NCI-H1417 (cell line): Measurements from ENCODE around the gene FAM83F.
"Not testable (repeated sequence)": the region's sequence is repeated elsewhere in the genome, so short reads cannot be mapped to it uniquely, and the experiment has no call there.

Source experiments
- DNase-seq, 3 experiments: peaks; one replicate each; lab custom pipeline; 2025; lab: John Stamatoyannopoulos, UW

Gene FAM83F

DNA sequence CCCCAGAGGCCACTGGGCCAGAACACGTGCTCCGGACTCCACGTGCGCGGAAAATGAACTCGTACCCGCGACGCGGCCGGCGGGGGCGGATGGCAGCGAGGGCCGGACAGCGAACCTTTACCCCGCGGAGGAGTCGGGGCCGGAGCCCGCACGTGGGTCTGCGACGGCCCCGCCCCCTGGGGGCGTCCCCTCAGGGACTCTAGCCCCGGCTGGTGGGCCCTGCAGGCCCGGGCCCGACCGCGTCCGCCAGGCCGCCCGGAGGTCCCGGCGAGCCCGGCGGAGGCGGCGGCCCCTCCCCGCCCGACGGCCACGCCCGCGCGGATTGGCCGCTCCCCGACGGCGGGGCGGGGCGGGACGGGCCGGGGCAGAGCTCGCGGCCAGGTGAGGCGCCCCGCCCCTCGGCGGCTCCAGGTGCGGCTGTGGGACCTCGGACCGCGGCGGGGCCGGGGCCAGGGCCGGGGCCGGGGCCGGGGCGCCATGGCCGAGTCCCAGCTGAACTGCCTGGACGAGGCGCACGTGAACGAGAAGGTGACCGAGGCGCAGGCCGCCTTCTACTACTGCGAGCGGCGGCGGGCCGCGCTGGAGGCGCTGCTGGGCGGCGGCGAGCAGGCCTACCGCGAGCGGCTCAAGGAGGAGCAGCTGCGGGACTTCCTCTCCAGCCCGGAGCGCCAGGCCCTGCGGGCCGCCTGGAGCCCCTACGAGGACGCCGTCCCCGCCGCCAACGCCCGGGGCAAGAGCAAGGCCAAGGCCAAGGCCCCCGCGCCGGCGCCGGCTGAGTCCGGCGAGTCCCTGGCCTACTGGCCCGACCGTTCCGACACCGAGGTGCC is at the start of gene FAM83F:
Gene FAM83F, plus strand, starts transcription at position 389 of the 827 bp plus-strand sequence. Its CDS starts 89 bp downstream, at position 478.
- DNase-seq: peak; percentile 28 to 73 (median 61)

GRCh38 chr22:39946126-39946502 is 48.6 kb upstream of the FAM83F start:
- no peak for DNase-seq

DNA sequence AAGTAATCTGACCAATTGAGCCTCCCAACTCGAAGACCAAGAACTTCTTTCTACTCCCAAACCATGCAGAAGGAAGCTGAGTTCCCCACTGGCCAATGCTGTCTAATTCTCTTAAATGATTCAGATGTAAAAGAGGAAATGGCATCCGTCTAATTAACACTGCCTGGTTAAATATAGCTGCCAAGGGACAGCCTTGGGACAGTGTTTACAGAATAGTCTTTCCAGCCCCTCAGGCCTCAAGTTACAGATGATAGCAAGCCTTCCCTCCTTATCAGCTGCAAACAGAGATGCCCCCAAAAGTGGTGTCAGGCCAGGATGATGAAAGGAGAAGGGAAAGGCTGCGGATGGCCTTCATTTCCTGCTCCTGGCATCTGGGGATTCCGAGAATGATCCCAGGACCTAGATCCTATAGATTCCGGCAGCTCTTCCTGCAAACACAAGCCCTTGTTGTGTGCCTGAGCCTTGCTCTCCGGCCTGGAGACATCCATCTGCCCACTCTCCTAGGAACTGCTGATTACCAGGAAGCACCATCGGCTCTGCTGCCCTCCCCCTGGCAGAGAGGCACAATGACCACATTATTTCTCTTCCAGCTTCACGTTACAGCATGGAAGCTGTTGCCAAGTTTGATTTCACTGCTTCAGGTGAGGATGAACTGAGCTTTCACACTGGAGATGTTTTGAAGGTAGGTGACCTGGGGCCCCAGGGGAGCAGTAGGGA is 48.1 kb upstream of the FAM83F start:
- DNase-seq: peak; percentile 22 to 53 (median 53)

DNA sequence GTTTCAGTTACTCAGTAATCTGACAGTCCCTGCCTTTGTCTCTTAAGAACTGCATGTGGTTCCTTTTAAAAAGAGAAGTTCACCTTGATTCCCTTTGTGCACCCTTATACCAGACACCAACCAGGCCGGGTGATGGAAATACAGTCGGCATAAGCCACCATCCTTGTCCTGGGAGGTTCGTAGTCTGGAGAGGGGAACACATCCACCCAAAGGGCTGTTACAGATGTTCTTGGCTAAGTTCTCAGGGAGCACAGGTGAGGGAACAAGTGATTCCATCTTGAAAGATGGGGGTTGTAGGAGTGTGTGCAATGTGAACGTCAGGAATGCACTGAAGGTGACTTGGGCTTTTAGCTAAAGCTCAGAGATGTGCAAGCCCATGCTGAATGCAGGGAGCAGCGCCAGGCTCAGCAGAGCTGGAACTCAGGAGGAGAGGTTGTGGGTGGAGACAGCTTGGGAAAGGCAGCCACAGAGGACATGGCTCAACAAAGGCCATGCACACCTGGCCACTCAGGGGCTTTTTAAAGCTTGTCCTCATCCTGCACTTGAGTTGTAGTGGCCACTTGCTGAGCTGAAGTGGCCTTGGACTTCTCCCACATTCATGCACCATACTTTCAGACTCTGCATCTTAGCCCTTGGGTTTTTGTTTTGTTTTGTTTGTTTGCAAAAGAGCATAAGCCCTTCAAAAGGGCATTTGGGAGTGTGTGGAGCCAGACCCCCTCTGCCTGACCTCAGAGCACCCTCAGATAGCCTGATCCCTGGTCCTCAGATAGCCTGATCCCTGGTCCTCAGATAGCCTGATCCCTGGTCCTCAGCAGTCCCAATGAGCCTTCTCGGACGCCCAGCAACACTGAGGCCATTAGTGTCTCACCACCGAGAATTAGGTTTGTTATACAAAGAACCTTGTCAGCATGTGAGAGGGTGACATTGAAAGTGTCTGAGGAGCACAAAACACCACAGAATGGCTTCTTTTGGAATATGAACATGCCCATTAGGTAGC is 47.2 kb upstream of the FAM83F start:
- DNase-seq: peak; percentile 25 to 87 (median 77)

DNA sequence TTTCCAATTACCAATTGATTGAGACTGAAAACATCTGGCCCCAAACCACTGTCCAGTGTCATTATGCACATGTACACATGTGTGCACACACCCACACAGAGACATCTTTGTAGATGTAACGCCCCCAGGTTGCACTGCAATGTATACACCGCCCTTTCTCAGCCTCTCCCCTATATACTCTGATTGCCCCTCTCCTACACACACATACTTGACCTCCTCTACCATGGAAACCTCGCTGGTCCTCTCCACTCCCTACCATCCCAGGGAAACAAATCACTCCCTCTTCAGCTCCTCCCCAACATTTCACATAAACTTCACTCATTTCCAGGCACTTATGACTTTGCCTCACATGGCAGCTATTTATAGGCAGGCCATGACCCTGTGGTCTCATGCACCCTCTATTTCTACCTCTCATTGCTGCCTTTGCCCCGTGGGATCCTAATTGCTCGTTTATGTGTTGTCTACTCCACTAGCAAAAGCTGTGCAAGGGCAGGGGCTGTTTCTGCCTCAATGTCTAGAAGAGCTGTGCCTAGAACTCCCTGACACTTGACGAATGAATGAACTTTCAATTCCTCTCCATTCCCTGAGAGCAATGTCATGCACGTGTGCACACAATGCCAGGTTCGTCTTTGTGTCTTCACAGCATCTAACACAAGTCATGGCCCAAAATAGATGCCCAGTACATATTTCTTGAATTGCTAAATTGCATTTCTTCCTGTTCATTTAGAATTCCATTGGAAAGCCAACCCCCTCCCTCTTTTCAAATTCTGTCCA is 44.6 kb upstream of the FAM83F start:
- peak in 1 of 3 experiments; percentile 44 for DNase-seq

DNA sequence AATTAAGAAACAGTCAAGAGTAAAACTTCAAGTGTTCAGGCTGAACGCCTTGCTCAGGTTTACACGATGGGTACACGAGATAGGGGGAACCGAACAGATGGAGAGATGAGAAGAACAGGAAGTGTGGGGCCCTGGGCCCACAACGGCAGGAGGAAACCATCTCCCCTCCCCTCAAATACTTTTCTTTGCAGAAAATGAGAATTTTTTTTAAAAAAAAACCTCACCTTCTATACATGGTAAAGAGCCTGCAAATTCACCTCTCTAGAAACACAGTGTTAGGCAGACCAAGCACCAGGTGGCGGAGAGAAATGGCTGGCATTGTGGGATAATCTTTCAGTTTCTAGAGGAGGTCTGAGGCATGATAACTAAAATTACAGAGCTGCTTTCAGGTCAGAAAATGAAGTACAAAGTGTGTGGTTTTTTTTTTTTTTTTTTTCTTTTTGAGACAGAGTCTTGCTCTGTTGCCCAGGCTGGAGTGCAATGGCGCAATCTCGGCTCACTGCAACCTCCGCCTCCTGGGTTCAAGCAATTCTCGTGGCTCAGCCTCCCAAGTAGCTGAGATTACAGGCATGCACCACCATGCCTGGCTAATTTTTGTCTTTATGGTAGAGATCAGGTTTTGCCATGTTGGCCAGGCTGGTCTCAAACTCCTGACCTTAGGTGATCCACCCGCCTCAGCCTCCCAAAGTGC is 43.0 kb upstream of the FAM83F start:
- not testable (repeated sequence) for DNase-seq

DNA sequence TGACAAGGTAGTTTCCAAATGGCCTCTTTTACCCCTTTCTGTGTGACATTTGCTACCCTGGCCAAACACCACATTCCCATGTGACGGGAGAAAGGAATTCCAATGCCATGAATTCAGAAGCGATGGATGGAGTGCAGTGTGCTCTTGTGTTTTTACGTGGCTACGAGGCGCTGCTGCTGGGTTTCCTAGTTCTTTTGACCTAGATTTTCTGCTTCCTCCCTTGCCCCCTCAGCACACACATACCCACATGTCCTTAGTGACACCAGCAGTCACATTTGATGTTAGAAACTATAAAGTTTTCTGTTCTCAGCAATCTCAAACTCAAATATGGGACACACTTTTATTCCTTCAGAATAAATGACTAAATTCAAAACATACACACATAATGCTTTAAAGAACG is 42.4 kb upstream of the FAM83F start:
- no peak for DNase-seq

GRCh38 chr22:39953101-39953500 is 41.7 kb upstream of the FAM83F start:
- DNase-seq: no peak

DNA sequence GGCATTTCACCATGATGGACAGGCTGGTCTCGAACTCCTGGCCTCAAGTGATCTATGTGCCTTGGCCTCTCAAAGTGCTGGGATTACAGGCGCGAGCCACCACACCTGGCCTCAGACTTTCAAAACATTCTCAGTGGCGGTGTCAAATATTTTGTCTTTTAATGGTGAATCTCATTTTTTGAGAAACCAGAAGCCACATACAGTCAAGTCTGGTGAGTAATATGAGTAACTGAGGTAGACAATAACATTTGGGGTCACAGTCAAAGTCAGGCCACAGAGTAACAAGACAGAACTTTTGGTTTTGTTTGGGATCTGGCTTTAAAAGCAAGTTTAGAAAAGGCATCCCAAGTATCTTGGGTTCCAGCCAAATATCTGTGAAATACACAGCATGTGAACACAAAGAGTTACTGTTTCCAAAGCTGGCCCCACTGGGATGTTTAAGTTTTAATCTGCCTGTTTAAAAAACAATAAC is 40.1 kb upstream of the FAM83F start:
- DNase-seq: no peak

GRCh38 chr22:39955675-39956074 is 39.1 kb upstream of the FAM83F start:
- DNase-seq: no peak

DNA sequence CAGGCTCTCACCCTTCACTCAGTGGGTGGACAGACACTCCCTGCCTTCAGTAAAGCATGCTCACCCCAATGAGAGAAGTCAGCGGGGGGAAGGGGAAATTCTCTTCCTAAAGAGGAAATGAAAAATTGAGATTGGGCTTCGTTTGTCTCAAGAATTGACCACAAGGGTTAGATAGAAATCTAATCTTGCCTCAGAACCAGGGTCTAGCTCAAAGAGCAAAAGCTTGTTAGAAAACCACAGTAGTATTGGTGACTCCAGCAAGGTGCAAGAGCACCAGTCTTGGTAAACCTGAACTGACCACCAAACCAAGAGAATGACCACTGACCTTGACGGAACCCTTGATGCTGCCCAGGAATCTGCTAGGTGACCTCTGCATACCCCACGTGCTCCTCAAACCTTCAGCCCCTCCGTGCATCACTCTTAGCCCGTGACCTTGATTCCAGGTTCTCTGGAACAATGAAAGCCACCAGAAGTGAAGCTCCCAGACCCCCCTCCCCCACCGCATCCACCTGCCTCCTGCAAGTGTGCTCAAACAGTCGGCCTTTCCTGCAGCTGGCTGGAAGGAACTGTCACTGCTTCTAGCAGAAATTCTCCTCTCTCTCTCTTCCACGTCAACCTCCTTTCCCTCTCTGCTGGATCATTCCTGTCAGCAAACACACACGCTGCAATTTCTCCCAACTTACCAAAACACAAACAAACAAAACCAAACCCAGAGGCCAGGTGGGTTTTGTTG is 37.7 kb upstream of the FAM83F start:
- peak; percentile 13 to 70 (median 34) for DNase-seq

GRCh38 chr22:39958009-39958711 is 36.6 kb upstream of the FAM83F start:
- DNase-seq: no peak

GRCh38 chr22:39958949-39959639 is 35.7 kb upstream of the FAM83F start:
- DNase-seq: no peak

GRCh38 chr22:39959640-39960447 is 34.9 kb upstream of the FAM83F start, which contains the start of gene TMA7B:
TMA7B (plus strand) TSS chr22:39960397; CDS start chr22:39964375, 3,978 bp downstream.
- peak in 2 of 3 experiments; percentile 17 to 59 for DNase-seq

DNA sequence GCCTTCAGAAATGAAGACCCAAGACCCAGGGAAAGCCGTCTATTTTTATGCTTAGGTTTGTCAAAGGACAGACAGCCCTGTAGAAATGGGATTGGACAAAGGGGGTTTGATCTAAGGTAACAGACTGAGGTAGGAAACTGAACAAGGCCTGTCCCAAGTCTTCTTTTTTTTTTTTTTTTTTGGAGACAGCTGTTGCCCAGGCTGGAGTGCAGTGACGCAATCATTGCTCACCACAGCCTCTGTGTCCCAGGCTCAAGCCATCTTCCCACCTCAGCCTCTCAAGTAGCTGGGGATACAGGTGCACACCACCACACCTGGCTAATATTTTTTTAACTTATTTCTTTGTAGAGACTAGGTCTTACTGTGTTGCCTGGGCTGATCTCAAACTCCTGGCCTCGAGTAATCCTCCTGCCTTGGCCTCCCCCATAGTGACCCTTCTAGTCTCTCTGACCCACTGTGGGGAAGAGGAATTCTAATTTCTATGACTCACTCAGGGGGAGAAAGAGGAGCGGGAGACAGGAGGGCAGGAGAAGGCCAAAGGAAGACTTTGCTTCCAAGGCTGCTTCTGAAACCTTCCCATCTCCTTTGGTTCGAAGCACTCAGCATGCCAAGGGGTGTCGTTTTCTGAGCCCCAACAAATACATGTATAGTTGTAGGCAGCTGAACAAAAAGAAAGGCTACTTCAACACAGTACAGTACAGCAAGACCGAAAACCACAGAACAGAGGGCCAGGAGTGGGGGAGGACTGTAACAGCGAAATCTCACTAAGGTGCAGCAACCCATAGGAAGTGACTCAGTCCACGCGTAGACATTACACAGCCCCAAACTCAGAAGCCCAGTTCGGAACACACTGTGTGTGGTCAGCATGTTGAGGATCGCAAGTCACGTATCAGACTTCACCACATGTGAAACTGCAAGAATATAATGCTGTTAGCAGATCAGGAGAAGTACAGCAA is 33.7 kb upstream of the FAM83F start:
- no peak for DNase-seq

DNA sequence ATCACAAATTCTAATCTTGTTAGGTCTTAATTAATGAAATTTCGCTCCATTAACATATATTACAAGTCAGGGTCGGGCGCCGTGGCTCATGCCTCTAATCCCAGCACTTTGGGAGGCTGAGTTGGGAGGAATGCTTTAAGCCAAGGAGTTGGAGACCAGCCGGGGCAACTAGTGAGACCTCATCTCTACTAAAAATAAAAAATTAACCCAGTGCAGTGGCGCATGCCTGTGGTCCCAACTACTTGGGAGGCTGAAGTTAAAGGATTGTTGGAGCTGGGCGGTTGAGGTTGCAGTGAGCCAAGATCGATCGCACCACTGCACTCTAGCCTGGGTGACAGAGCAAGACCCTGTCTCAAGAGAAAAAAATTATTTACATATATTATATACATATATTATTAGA is 32.7 kb upstream of the FAM83F start:
- DNase-seq: no peak
